ENCODE results near the gene KCNE5.

KCNE5 gene

GRCh38 chrX:109596015-109596414 lies 29.0 kb downstream of the KCNE5 start:
- Histone ChIP-seq H3K79me2 (ENCODE audit: low read length) (no peaks in the 10 kb centered on the region), H3K9ac (ENCODE audit: low read length) (no peak overlapping the region), H3K36me3 (replicated peaks; ENCODE audit: low read depth, low read length) (no peaks in the 10 kb centered on the region), H2AFZ (ENCODE audit: low read depth, low read length) (no peak overlapping the region), H3K9me3 (ENCODE audit: insufficient read depth, low read length) (no peaks in the 10 kb centered on the region), H3K4me3 (ENCODE audit: low read length) (no peak overlapping the region), H4K20me1 (ENCODE audit: insufficient read depth, low read length) (no peaks in the 10 kb centered on the region), H3K27me3 (ENCODE audit: low read depth, low read length) (no peaks in the 10 kb centered on the region), H3K4me2 (ENCODE audit: low read length) (no peak overlapping the region), H3K27ac (ENCODE audit: low read length) (no peak overlapping the region), H3K4me1 (ENCODE audit: low read length) (no peaks in the 10 kb centered on the region)
- TF ChIP-seq EZH2phosphoT487 (IDR thresholded peaks at IDR 0.05; ENCODE audit: low read depth) (no peak), CTCF (IDR thresholded peaks at IDR 0.05; ENCODE audit: low read depth, low read length) (no peak)

- Histone ChIP-seq H3K9me3 (ENCODE audit: insufficient read depth, low read length) (no peaks in the 10 kb centered on the region), H3K27me3 (ENCODE audit: low read depth, low read length) (no peaks in the 10 kb centered on the region), H3K4me2 (ENCODE audit: low read length) (no peak overlapping the region), H2AFZ (ENCODE audit: low read depth, low read length) (no peak overlapping the region), H3K36me3 (replicated peaks; ENCODE audit: low read depth, low read length) (no peaks in the 10 kb centered on the region), H3K79me2 (ENCODE audit: low read length) (no peaks in the 10 kb centered on the region), H3K9ac (ENCODE audit: low read length) (no peak overlapping the region), H3K4me1 (ENCODE audit: low read length) (no peaks in the 10 kb centered on the region), H3K27ac (ENCODE audit: low read length) (no peak overlapping the region), H4K20me1 (ENCODE audit: insufficient read depth, low read length) (no peaks in the 10 kb centered on the region), H3K4me3 (ENCODE audit: low read length) (no peak overlapping the region)
- no peak for TF ChIP-seq CTCF (IDR thresholded peaks at IDR 0.05; ENCODE audit: low read depth, low read length)
- no peak for TF ChIP-seq EZH2phosphoT487 (IDR thresholded peaks at IDR 0.05; ENCODE audit: low read depth)
Observed at GRCh38 chrX:109590176-109590575, 34.8 kb downstream of the KCNE5 start.

GRCh38 chrX:109585488-109585887 lies 39.5 kb downstream of the KCNE5 start:
- no peak overlapping the region for H3K27ac ChIP-seq (ENCODE audit: low read length)
- H2AFZ ChIP-seq (ENCODE audit: low read depth, low read length), result no peak overlapping the region
- no peaks in the 10 kb centered on the region for H3K36me3 ChIP-seq (replicated peaks; ENCODE audit: low read depth, low read length)
- H3K4me1 ChIP-seq (ENCODE audit: low read length), result no peaks in the 10 kb centered on the region
- H3K27me3 ChIP-seq (ENCODE audit: low read depth, low read length), result no peaks in the 10 kb centered on the region
- H4K20me1 ChIP-seq (ENCODE audit: insufficient read depth, low read length), result no peaks in the 10 kb centered on the region
- no peaks in the 10 kb centered on the region for H3K9me3 ChIP-seq (ENCODE audit: insufficient read depth, low read length)
- no peak overlapping the region for H3K4me3 ChIP-seq (ENCODE audit: low read length)
- TF ChIP-seq EZH2phosphoT487 (IDR thresholded peaks at IDR 0.05; ENCODE audit: low read depth) (no peak), CTCF (IDR thresholded peaks at IDR 0.05; ENCODE audit: low read depth, low read length) (no peak)
- no peak overlapping the region for H3K4me2 ChIP-seq (ENCODE audit: low read length)
- H3K9ac ChIP-seq (ENCODE audit: low read length), result no peak overlapping the region
- no peaks in the 10 kb centered on the region for H3K79me2 ChIP-seq (ENCODE audit: low read length)

GRCh38 chrX:109578916-109579315 lies 46.1 kb downstream of the KCNE5 start:
- Histone ChIP-seq H3K9me3 (ENCODE audit: insufficient read depth, low read length) (no peaks in the 10 kb centered on the region), H3K9ac (ENCODE audit: low read length) (no peak overlapping the region), H2AFZ (ENCODE audit: low read depth, low read length) (no peak overlapping the region), H3K36me3 (replicated peaks; ENCODE audit: low read depth, low read length) (no peaks in the 10 kb centered on the region), H3K4me2 (ENCODE audit: low read length) (no peak overlapping the region), H3K4me1 (ENCODE audit: low read length) (no peaks in the 10 kb centered on the region), H3K27ac (ENCODE audit: low read length) (no peak overlapping the region), H3K27me3 (ENCODE audit: low read depth, low read length) (no peaks in the 10 kb centered on the region), H3K79me2 (ENCODE audit: low read length) (no peaks in the 10 kb centered on the region), H4K20me1 (ENCODE audit: insufficient read depth, low read length) (no peaks in the 10 kb centered on the region), H3K4me3 (ENCODE audit: low read length) (no peak overlapping the region)
- TF ChIP-seq CTCF (IDR thresholded peaks at IDR 0.05; ENCODE audit: low read depth, low read length) (no peak), EZH2phosphoT487 (IDR thresholded peaks at IDR 0.05; ENCODE audit: low read depth) (no peak)
